Lower leg skin (tissue), 3 donors: ENCODE measurements around the gene HMG20B.

Experiments
- CTCF ChIP-seq, 3 donors: fragments of 450-650 bp; IDR thresholded peaks; one replicate each; pipeline ENCODE4 v1.5.1; 2016; ENCODE audit warnings: antibody characterized with exemption in 3 of 3, mild to moderate bottlenecking in 3 of 3, moderate library complexity in 2 of 3
- POLR2A ChIP-seq, 2 donors: fragments of 450-650 bp; IDR thresholded peaks; one replicate each; pipeline ENCODE4 v1.6.1; 2016 to 2017; ENCODE audit warnings: antibody characterized with exemption in 2 of 2, mild to moderate bottlenecking in 1 of 2, moderate library complexity in 1 of 2

DNA sequence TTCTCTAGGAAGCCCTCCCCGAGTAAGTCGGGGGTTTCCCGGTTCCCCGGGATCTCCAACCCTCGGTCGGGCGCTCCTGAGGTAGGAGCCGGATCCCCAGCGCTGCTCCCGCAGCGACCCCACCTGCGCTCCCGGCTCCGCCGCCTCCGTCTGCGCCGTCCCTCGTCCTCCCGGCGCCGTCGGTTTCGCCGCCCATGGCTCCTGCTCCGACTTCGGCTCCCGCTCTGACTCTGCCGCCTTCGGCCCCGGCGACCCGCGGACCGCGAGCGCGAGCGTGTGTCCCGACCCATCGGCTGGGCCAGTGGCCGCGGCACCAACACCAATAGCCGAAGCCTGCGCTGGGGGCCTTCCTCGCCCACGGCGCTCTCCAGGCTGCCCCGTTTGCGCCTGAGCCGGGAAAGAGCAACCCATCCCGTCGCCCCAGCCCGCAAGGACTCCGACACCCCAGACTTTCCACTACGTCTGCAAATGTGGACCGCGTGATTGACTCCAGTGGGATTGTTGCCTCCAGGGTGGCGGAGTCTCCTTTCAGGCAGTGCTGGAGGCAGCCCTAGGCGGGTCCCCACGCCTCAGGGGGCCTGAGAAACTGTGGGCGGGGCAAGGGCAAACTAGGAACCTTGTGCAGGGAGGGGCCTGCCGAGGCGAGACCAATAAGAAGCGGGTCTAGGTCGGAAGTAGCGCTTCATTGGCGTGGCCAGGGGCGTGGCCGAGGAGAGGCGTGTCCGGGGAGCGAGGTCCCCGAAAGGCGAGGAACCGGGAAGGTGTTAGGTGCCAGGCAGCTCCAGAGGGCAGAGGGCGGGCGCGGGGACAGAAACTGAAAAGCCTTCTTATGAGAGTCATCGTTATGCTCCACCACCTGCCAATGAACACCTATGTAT, 54.0 kb downstream of the HMG20B start, which contains the start of gene CACTIN:
- TF ChIP-seq CTCF (IDR thresholded peaks at IDR 0.05) (peak in 1 of 3 donors; percentile 27), POLR2A (IDR thresholded peaks at IDR 0.05) (no peak)
